ENCODE measurements around the gene CREBBP. TPM values are rescaled to one million over a fixed set of nuclear protein-coding genes. Genes with fewer than 3 reads are reported as not detected.

The CREBBP gene
- polyA plus RNA-seq, 1 experiment, result 9.8 TPM

- no peaks in the 10 kb centered on the region for H3K27me3 ChIP-seq (ENCODE audit: control insufficient read depth, insufficient read depth, low read length)
- TF ChIP-seq CTCF (IDR thresholded peaks at IDR 0.05; ENCODE audit: low read depth, low read length), result no peak
- no peak overlapping the region for H3K27ac ChIP-seq (ENCODE audit: low read depth, low read length)
- POLR2A ChIA-PET, result no interaction called here
- no peaks in the 10 kb centered on the region for H3K9me3 ChIP-seq (ENCODE audit: control insufficient read depth, insufficient read depth, low read length)
- CTCF ChIA-PET, result no interaction called here
- no peak overlapping the region for H3K4me3 ChIP-seq (ENCODE audit: low read depth, low read length)
- no peak for DNase-seq (ENCODE audit: low read depth, low spot score)
Measured at GRCh38 chr16:3838600-3839401, 41.7 kb downstream of the CREBBP start.

GRCh38 chr16:3837851-3838586 lies 42.5 kb downstream of the CREBBP start:
- peaks cover 2% of the 10 kb centered on the region for H3K9me3 ChIP-seq (ENCODE audit: control insufficient read depth, insufficient read depth, low read length)
- POLR2A ChIA-PET, result no interaction called here
- no peak overlapping the region for H3K27ac ChIP-seq (ENCODE audit: low read depth, low read length)
- TF ChIP-seq CTCF (IDR thresholded peaks at IDR 0.05; ENCODE audit: low read depth, low read length), result no peak
- DNase-seq (ENCODE audit: low read depth, low spot score), result no peak
- CTCF ChIA-PET, result interaction anchor here (0.8 to 1.6 kb wide), 2 partner anchors 148 to 415 kb away, joined by 3 to 5 read pairs; no protein-coding TSS in a partner anchor
- H3K4me3 ChIP-seq (ENCODE audit: low read depth, low read length), result no peak overlapping the region
- no peaks in the 10 kb centered on the region for H3K27me3 ChIP-seq (ENCODE audit: control insufficient read depth, insufficient read depth, low read length)

- TF ChIP-seq CTCF (IDR thresholded peaks at IDR 0.05; ENCODE audit: low read depth, low read length), result no peak
- Histone ChIP-seq H3K9me3 (ENCODE audit: control insufficient read depth, insufficient read depth, low read length) (peaks cover 3% of the 10 kb centered on the region), H3K27me3 (ENCODE audit: control insufficient read depth, insufficient read depth, low read length) (no peaks in the 10 kb centered on the region), H3K27ac (ENCODE audit: low read depth, low read length) (no peak overlapping the region), H3K4me3 (ENCODE audit: low read depth, low read length) (no peak overlapping the region)
- POLR2A ChIA-PET, result no interaction called here
- CTCF ChIA-PET, result interaction anchor here (1.1 to 1.6 kb wide), 2 partner anchors 64 to 147 kb away, joined by 3 to 4 read pairs; no protein-coding TSS in a partner anchor
- DNase-seq (ENCODE audit: low read depth, low spot score), result peak; percentile 54
Measured at GRCh38 chr16:3836641-3837040, 43.9 kb downstream of the CREBBP start.

- no peak overlapping the region for H3K4me3 ChIP-seq (ENCODE audit: low read depth, low read length)
- no peak for TF ChIP-seq CTCF (IDR thresholded peaks at IDR 0.05; ENCODE audit: low read depth, low read length)
- ChIA-PET CTCF (interaction anchor here (0.5 kb wide), 1 partner anchor 62 kb away, joined by 3 read pairs; no protein-coding TSS in a partner anchor), POLR2A (interaction anchor here (0.6 kb wide), 1 partner anchor 568 kb away, joined by 3 read pairs; no protein-coding TSS in a partner anchor)
- H3K27me3 ChIP-seq (ENCODE audit: control insufficient read depth, insufficient read depth, low read length), result no peaks in the 10 kb centered on the region
- DNase-seq (ENCODE audit: low read depth, low spot score), result no peak
- H3K27ac ChIP-seq (ENCODE audit: low read depth, low read length), result no peak overlapping the region
- peaks cover 3% of the 10 kb centered on the region for H3K9me3 ChIP-seq (ENCODE audit: control insufficient read depth, insufficient read depth, low read length)
Measured at GRCh38 chr16:3835089-3835602, 45.4 kb downstream of the CREBBP start.
